Measurements from ENCODE around the gene LYPD6B. TPM values are rescaled to one million over a fixed set of nuclear protein-coding genes. Genes with fewer than 3 reads are reported as not detected.

Gene LYPD6B
- total RNA-seq, 1 experiment from 2014 or later: 6.1 TPM

DNA sequence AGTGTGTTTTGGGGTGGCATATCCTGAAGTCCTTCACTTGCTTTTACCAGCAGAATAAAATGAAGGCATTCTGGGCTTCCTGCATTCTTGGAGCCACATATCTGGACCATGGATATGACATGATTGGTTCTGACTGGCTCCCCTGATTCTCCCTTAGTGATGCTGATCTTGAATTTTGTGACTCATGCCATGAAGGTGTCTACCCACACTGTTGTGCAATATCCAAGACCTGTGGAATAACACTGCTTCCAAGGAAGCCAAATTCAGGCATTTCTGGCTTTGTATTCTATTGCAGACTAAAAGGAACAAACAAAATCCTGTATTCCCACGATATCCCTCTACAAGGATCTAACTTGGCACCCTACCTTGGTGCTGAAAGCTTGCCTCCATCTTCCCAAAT is 125.8 kb downstream of the LYPD6B start:
- Histone ChIP-seq H3K9ac (ENCODE audit: low read length) (no peak overlapping the region), H3K9me3 (ENCODE audit: control insufficient read depth in 1 of 2, insufficient read depth in 1 of 2, low read depth in 1 of 2, low read length in 2 of 2) (no peaks in the 10 kb centered on the region), H3K9me2 (ENCODE audit: insufficient read depth) (no peaks in the 10 kb centered on the region; the same call in 1 of the 2 replicates), H2AFZ (ENCODE audit: low read depth, low read length, poor library complexity, severe bottlenecking) (no peak overlapping the region), H4K20me1 (ENCODE audit: insufficient read depth) (no peaks in the 10 kb centered on the region), H3K79me2 (ENCODE audit: insufficient read depth, low read length) (no peaks in the 10 kb centered on the region), H3K36me3 (ENCODE audit: control insufficient read depth in 1 of 2, insufficient read depth in 2 of 2, low read length in 2 of 2) (no peaks in the 10 kb centered on the region), H3K4me1 (ENCODE audit: control insufficient read depth in 1 of 2, insufficient read depth in 2 of 2, low read length in 2 of 2) (peaks cover 18 to 29% of the 10 kb centered on the region in 2 experiments), H3K4me2 (ENCODE audit: low read length) (no peak overlapping the region), H3K4me3 (replicated peaks in 1 of 2; ENCODE audit: low read depth in 1 of 2, low read length in 2 of 2) (no peak overlapping the region), H3K27ac (ENCODE audit: low read depth, low read length) (no peak overlapping the region), H3K27me3 (ENCODE audit: insufficient read depth, low read length) (no peaks in the 10 kb centered on the region; the same call in 1 of the 2 replicates)
- ChIA-PET POLR2A (no interaction called here), RAD21 (ENCODE audit: low non-redundant PET in 1 of 2, low total read pairs in 2 of 2, uncharacterized antibody in 2 of 2, unreplicated experiment in 2 of 2) (no interaction called here), CTCF (no interaction called here)
- intact Hi-C loops (cut with micrococcal nuclease): no loop called here
- no peak for ATAC-seq
- no peak for TF ChIP-seq SRF (IDR thresholded peaks at IDR 0.05; ENCODE audit: low read depth)
- no peak for TF ChIP-seq RAD21 (IDR thresholded peaks at IDR 0.05; ENCODE audit: low read depth)
- TF ChIP-seq CEBPB (IDR thresholded peaks at IDR 0.05; ENCODE audit: low read depth): peak; percentile 77
- no peak for TF ChIP-seq ZNF274 (IDR thresholded peaks at IDR 0.05; ENCODE audit: low read depth, low read length)
- BruUV-seq (replicated peaks): no TSS peak
- no peak for DNase-seq (ENCODE audit: low read depth, low spot score)

DNA sequence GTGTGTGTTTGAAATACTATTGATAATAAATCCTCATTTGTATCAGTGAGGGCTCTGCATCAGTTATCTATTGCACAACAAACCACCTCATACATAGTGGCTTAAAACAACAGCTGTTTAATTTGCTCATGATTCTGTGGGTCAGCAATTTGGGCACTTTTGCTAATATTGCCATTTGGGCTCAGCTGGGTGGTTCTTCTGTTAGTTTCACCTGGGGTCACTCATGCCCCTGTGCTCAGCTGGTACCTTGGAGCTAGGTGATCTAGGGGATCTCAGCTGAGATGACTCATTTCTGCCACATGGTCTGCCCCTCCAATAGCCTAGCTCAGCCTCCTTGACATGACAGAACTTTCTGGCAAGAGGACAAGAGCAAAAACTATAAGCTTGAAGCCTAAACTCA is 126.3 kb downstream of the LYPD6B start:
- no peaks in the 10 kb centered on the region for H3K79me2 ChIP-seq (ENCODE audit: insufficient read depth, low read length)
- BruUV-seq (replicated peaks): no TSS peak
- no peak overlapping the region for H3K9ac ChIP-seq (ENCODE audit: low read length)
- DNase-seq (ENCODE audit: low read depth, low spot score) (no peak), ATAC-seq (no peak)
- H3K9me2 ChIP-seq (ENCODE audit: insufficient read depth): no peaks in the 10 kb centered on the region; the same call in 1 of the 2 replicates
- H3K4me3 ChIP-seq (replicated peaks in 1 of 2; ENCODE audit: low read depth in 1 of 2, low read length in 2 of 2): no peak overlapping the region
- H3K27me3 ChIP-seq (ENCODE audit: insufficient read depth, low read length): no peaks in the 10 kb centered on the region; the same call in 1 of the 2 replicates
- H2AFZ ChIP-seq (ENCODE audit: low read depth, low read length, poor library complexity, severe bottlenecking): no peak overlapping the region
- ChIA-PET CTCF (no interaction called here), RAD21 (ENCODE audit: low non-redundant PET in 1 of 2, low total read pairs in 2 of 2, uncharacterized antibody in 2 of 2, unreplicated experiment in 2 of 2) (no interaction called here), POLR2A (no interaction called here)
- no peaks in the 10 kb centered on the region for H4K20me1 ChIP-seq (ENCODE audit: insufficient read depth)
- H3K9me3 ChIP-seq (ENCODE audit: control insufficient read depth in 1 of 2, insufficient read depth in 1 of 2, low read depth in 1 of 2, low read length in 2 of 2): no peaks in the 10 kb centered on the region
- H3K27ac ChIP-seq (ENCODE audit: low read depth, low read length): no peak overlapping the region
- H3K4me1 ChIP-seq (ENCODE audit: control insufficient read depth in 1 of 2, insufficient read depth in 2 of 2, low read length in 2 of 2): peaks cover 21 to 34% of the 10 kb centered on the region in 2 experiments
- intact Hi-C loops (cut with micrococcal nuclease): no loop called here
- no peaks in the 10 kb centered on the region for H3K36me3 ChIP-seq (ENCODE audit: control insufficient read depth in 1 of 2, insufficient read depth in 2 of 2, low read length in 2 of 2)
- H3K4me2 ChIP-seq (ENCODE audit: low read length): no peak overlapping the region
- TF ChIP-seq SIN3A (IDR thresholded peaks at IDR 0.05; ENCODE audit: low read depth): no peak
- TF ChIP-seq EZH2 (IDR thresholded peaks at IDR 0.05): no peak
- TF ChIP-seq SRF (IDR thresholded peaks at IDR 0.05; ENCODE audit: low read depth): no peak
- no peak for TF ChIP-seq RAD21 (IDR thresholded peaks at IDR 0.05; ENCODE audit: low read depth)
- no peak for TF ChIP-seq ZFX (IDR thresholded peaks at IDR 0.05)
- TF ChIP-seq POLR2AphosphoS5 (IDR thresholded peaks at IDR 0.05; ENCODE audit: low read depth, low read length): no peak
- no peak for TF ChIP-seq TCF7L2 (IDR thresholded peaks at IDR 0.05; ENCODE audit: borderline replicate concordance, extremely low read depth, insufficient read depth, insufficient read length)
- TF ChIP-seq EZH2phosphoT487 (IDR thresholded peaks at IDR 0.05; ENCODE audit: borderline replicate concordance): no peak
- TF ChIP-seq, protein P1, sequence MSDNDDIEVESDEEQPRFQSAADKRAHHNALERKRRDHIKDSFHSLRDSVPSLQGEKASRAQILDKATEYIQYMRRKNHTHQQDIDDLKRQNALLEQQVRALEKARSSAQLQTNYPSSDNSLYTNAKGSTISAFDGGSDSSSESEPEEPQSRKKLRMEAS (IDR thresholded peaks at IDR 0.05): no peak
- TF ChIP-seq EGR1 (IDR thresholded peaks at IDR 0.05; ENCODE audit: low read depth): no peak
- TF ChIP-seq, protein P2, sequence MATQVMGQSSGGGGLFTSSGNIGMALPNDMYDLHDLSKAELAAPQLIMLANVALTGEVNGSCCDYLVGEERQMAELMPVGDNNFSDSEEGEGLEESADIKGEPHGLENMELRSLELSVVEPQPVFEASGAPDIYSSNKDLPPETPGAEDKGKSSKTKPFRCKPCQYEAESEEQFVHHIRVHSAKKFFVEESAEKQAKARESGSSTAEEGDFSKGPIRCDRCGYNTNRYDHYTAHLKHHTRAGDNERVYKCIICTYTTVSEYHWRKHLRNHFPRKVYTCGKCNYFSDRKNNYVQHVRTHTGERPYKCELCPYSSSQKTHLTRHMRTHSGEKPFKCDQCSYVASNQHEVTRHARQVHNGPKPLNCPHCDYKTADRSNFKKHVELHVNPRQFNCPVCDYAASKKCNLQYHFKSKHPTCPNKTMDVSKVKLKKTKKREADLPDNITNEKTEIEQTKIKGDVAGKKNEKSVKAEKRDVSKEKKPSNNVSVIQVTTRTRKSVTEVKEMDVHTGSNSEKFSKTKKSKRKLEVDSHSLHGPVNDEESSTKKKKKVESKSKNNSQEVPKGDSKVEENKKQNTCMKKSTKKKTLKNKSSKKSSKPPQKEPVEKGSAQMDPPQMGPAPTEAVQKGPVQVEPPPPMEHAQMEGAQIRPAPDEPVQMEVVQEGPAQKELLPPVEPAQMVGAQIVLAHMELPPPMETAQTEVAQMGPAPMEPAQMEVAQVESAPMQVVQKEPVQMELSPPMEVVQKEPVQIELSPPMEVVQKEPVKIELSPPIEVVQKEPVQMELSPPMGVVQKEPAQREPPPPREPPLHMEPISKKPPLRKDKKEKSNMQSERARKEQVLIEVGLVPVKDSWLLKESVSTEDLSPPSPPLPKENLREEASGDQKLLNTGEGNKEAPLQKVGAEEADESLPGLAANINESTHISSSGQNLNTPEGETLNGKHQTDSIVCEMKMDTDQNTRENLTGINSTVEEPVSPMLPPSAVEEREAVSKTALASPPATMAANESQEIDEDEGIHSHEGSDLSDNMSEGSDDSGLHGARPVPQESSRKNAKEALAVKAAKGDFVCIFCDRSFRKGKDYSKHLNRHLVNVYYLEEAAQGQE (IDR thresholded peaks at IDR 0.05; ENCODE audit: low read depth): no peak
- TF ChIP-seq CBX3 (IDR thresholded peaks at IDR 0.05; ENCODE audit: low read depth): no peak
- TF ChIP-seq POLR2A (IDR thresholded peaks at IDR 0.05; ENCODE audit: borderline replicate concordance, extremely low read depth, insufficient read depth, insufficient read length): no peak
- no peak for TF ChIP-seq JUND (IDR thresholded peaks at IDR 0.05)
- TF ChIP-seq ELF1 (IDR thresholded peaks at IDR 0.05; ENCODE audit: borderline replicate concordance, low read depth): no peak
- TF ChIP-seq, protein P3, sequence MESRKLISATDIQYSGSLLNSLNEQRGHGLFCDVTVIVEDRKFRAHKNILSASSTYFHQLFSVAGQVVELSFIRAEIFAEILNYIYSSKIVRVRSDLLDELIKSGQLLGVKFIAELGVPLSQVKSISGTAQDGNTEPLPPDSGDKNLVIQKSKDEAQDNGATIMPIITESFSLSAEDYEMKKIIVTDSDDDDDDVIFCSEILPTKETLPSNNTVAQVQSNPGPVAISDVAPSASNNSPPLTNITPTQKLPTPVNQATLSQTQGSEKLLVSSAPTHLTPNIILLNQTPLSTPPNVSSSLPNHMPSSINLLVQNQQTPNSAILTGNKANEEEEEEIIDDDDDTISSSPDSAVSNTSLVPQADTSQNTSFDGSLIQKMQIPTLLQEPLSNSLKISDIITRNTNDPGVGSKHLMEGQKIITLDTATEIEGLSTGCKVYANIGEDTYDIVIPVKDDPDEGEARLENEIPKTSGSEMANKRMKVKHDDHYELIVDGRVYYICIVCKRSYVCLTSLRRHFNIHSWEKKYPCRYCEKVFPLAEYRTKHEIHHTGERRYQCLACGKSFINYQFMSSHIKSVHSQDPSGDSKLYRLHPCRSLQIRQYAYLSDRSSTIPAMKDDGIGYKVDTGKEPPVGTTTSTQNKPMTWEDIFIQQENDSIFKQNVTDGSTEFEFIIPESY (IDR thresholded peaks at IDR 0.05; ENCODE audit: extremely low read depth, insufficient replicate concordance, low read length): no peak
